SK-N-SH treated with all-trans-retinoic acid at 6 μM for 48 hours (cell line): ENCODE measurements around the gene BPIFB4.

Experiments
- ATAC-seq: fragments of 200-7000 bp; cut with Tn5 transposase; 3 replicates; pipeline ENCODE4 v1.9.1; 2020; ENCODE audit warnings: mild to moderate bottlenecking, moderate library complexity
- ARNTL ChIP-seq: fragments of 450-650 bp; formaldehyde crosslinking; IDR thresholded peaks from 2 replicates; pipeline ENCODE4 v1.5.0; 2020; ENCODE audit warnings: low read depth, mild to moderate bottlenecking, moderate library complexity, borderline replicate concordance
- BACH2 ChIP-seq: fragments of 250-450 bp; sonication (Bioruptor Pico); IDR thresholded peaks from 2 replicates; pipeline ENCODE4 v1.9.0; 2021; ENCODE audit warnings: mild to moderate bottlenecking, borderline replicate concordance
- GLIS3 ChIP-seq: fragments of 250-450 bp; sonication (Bioruptor Pico); IDR thresholded peaks from 2 replicates; pipeline ENCODE4 v1.5.0; 2020; ENCODE audit warnings: mild to moderate bottlenecking, moderate library complexity
- ISL1 ChIP-seq: fragments of 250-450 bp; sonication (Bioruptor Pico); IDR thresholded peaks from 2 replicates; pipeline ENCODE4 v2.1.2; 2022; ENCODE audit warnings: mild to moderate bottlenecking, moderate library complexity
- OSR1 ChIP-seq: fragments of 250-450 bp; sonication (Bioruptor Pico); IDR thresholded peaks from 2 replicates; pipeline ENCODE4 v1.8.0; 2022; ENCODE audit warnings: moderate library complexity, mild to moderate bottlenecking, inconsistent platforms
- PPARA ChIP-seq: fragments of 250-450 bp; sonication (Bioruptor Pico); IDR thresholded peaks from 2 replicates; pipeline ENCODE4 v1.5.0; 2020; ENCODE audit warnings: mild to moderate bottlenecking, borderline replicate concordance
- RARB ChIP-seq: fragments of 250-450 bp; sonication (Bioruptor Pico); IDR thresholded peaks from 2 replicates; pipeline ENCODE4 v1.8.0; 2021; ENCODE audit warnings: mild to moderate bottlenecking, moderate library complexity
- SNAI2 ChIP-seq: fragments of 250-450 bp; sonication (Bioruptor Pico); IDR thresholded peaks from 2 replicates; pipeline ENCODE4 v1.5.0; 2020; ENCODE audit warnings: mild to moderate bottlenecking, moderate library complexity
- TCF4 ChIP-seq: fragments of 250-450 bp; sonication (Bioruptor Pico); IDR thresholded peaks from 2 replicates; pipeline ENCODE4 v1.8.0; 2021; ENCODE audit warnings: mild to moderate bottlenecking, moderate library complexity, borderline replicate concordance
- TOX ChIP-seq: fragments of 250-450 bp; sonication (Bioruptor Pico); IDR thresholded peaks from 2 replicates; pipeline ENCODE4 v1.8.0; 2021; ENCODE audit warnings: mild to moderate bottlenecking, moderate library complexity, borderline replicate concordance
- TSHZ2 ChIP-seq: fragments of 250-450 bp; sonication (Bioruptor Pico); IDR thresholded peaks from 2 replicates; pipeline ENCODE4 v1.5.0; 2020; ENCODE audit warnings: mild to moderate bottlenecking, moderate library complexity
- ZC3H10 ChIP-seq: fragments of 250-450 bp; sonication (Bioruptor Pico); IDR thresholded peaks from 2 replicates; pipeline ENCODE4 v1.5.1; 2021; ENCODE audit warnings: mild to moderate bottlenecking, moderate library complexity
- ZFP3 ChIP-seq: fragments of 250-450 bp; sonication (Bioruptor Pico); IDR thresholded peaks from 2 replicates; pipeline ENCODE4 v1.5.0; 2020; ENCODE audit warnings: mild to moderate bottlenecking, moderate library complexity
- ZFP30 ChIP-seq: fragments of 450-650 bp; formaldehyde crosslinking; IDR thresholded peaks from 2 replicates; pipeline ENCODE4 v1.5.0; 2022; ENCODE audit warnings: mild to moderate bottlenecking, moderate library complexity
- ZNF565 ChIP-seq: fragments of 450-650 bp; formaldehyde crosslinking; conservative IDR thresholded peaks from 2 replicates; pipeline ENCODE4 v1.5.0; 2020; ENCODE audit warnings: low read depth, mild to moderate bottlenecking, moderate library complexity
- ZNF70 ChIP-seq: fragments of 450-650 bp; formaldehyde crosslinking; IDR thresholded peaks from 2 replicates; pipeline ENCODE4 v1.5.0; 2020; ENCODE audit warnings: mild to moderate bottlenecking, moderate library complexity
- ZNF8 ChIP-seq: fragments of 450-650 bp; formaldehyde crosslinking; IDR thresholded peaks from 2 replicates; pipeline ENCODE4 v1.5.0; 2020; ENCODE audit warnings: mild to moderate bottlenecking, moderate library complexity
- TF ChIP-seq, protein P1 (sequence below): fragments of 250-450 bp; sonication (Bioruptor Pico); IDR thresholded peaks from 2 replicates; pipeline ENCODE4 v1.8.0; 2020; ENCODE audit warnings: mild to moderate bottlenecking, moderate library complexity, borderline replicate concordance
- TF ChIP-seq, protein P2 (sequence below): fragments of 250-450 bp; sonication (Bioruptor Pico); IDR thresholded peaks from 2 replicates; pipeline ENCODE4 v1.5.1; 2021; ENCODE audit warnings: mild to moderate bottlenecking, moderate library complexity
- TF ChIP-seq, protein P3 (sequence below): fragments of 250-450 bp; sonication (Bioruptor Pico); IDR thresholded peaks from 2 replicates; pipeline ENCODE4 v1.8.0; 2021; ENCODE audit warnings: low read depth, mild to moderate bottlenecking, moderate library complexity, borderline replicate concordance
- TF ChIP-seq, protein P4 (sequence below): fragments of 250-450 bp; sonication (Bioruptor Pico); IDR thresholded peaks from 2 replicates; pipeline ENCODE4 v1.5.1; 2020; ENCODE audit warnings: low read depth, mild to moderate bottlenecking, moderate library complexity

The BPIFB4 gene

DNA sequence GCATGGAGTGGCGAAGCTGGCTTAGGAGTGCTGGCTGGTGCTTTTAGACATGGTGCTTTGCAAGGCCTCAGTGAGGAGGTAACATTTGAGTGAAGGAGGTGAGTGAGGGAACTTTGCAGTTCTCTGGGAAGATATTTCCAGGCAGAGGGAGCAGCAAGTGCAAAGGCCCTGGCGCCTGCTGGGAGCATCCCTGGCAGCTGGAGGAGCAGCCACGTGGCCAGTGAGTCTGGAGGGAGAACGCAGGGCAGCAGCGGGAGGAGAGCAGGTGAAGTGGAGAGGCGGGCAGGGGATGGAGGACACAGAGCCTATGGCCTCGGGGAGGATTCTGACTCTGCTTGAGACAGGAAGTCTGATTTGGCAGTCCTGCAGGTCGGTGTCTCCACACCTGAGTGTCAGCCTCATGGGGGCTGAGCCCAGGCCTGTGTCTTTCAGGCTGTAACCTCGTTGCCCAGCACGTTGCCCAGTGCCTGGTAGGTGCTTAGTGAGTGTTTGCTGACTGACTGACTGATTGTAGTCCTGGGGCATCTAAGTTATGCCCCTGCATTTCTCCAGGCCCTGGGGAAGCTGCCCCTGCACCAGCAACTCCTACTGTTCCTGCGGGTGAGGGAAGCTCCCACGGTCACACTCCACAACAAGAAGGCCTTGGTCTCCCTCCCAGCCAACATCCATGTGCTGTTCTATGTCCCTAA is 11.0 kb upstream of the BPIFB4 start:
- no peak for TF ChIP-seq ISL1
- TF ChIP-seq BACH2 (CRISPR knock-in tag), result no peak
- no peak for TF ChIP-seq ZFP3 (CRISPR knock-in tag)
- TF ChIP-seq ZNF565, result no peak
- TF ChIP-seq ARNTL (CRISPR knock-in tag), result no peak
- no peak for TF ChIP-seq GLIS3 (CRISPR knock-in tag)
- TF ChIP-seq, protein P1, sequence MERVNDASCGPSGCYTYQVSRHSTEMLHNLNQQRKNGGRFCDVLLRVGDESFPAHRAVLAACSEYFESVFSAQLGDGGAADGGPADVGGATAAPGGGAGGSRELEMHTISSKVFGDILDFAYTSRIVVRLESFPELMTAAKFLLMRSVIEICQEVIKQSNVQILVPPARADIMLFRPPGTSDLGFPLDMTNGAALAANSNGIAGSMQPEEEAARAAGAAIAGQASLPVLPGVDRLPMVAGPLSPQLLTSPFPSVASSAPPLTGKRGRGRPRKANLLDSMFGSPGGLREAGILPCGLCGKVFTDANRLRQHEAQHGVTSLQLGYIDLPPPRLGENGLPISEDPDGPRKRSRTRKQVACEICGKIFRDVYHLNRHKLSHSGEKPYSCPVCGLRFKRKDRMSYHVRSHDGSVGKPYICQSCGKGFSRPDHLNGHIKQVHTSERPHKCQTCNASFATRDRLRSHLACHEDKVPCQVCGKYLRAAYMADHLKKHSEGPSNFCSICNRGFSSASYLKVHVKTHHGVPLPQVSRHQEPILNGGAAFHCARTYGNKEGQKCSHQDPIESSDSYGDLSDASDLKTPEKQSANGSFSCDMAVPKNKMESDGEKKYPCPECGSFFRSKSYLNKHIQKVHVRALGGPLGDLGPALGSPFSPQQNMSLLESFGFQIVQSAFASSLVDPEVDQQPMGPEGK (CRISPR knock-in tag), result no peak
- TF ChIP-seq RARB (CRISPR knock-in tag), result no peak
- no peak for TF ChIP-seq TOX (CRISPR knock-in tag)
- TF ChIP-seq ZNF70, result no peak
- TF ChIP-seq, protein P2, sequence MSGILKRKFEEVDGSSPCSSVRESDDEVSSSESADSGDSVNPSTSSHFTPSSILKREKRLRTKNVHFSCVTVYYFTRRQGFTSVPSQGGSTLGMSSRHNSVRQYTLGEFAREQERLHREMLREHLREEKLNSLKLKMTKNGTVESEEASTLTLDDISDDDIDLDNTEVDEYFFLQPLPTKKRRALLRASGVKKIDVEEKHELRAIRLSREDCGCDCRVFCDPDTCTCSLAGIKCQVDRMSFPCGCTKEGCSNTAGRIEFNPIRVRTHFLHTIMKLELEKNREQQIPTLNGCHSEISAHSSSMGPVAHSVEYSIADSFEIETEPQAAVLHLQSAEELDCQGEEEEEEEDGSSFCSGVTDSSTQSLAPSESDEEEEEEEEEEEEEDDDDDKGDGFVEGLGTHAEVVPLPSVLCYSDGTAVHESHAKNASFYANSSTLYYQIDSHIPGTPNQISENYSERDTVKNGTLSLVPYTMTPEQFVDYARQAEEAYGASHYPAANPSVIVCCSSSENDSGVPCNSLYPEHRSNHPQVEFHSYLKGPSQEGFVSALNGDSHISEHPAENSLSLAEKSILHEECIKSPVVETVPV (CRISPR knock-in tag), result no peak
- TF ChIP-seq PPARA (CRISPR knock-in tag), result no peak
- no peak for TF ChIP-seq TCF4 (CRISPR knock-in tag)
- TF ChIP-seq, protein P3, sequence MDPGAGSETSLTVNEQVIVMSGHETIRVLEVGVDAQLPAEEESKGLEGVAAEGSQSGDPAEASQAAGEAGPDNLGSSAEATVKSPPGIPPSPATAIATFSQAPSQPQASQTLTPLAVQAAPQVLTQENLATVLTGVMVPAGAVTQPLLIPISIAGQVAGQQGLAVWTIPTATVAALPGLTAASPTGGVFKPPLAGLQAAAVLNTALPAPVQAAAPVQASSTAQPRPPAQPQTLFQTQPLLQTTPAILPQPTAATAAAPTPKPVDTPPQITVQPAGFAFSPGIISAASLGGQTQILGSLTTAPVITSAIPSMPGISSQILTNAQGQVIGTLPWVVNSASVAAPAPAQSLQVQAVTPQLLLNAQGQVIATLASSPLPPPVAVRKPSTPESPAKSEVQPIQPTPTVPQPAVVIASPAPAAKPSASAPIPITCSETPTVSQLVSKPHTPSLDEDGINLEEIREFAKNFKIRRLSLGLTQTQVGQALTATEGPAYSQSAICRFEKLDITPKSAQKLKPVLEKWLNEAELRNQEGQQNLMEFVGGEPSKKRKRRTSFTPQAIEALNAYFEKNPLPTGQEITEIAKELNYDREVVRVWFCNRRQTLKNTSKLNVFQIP (CRISPR knock-in tag), result no peak
- no peak for TF ChIP-seq ZFP30
- TF ChIP-seq OSR1, result no peak
- no peak for TF ChIP-seq ZC3H10 (CRISPR knock-in tag)
- TF ChIP-seq, protein P4, sequence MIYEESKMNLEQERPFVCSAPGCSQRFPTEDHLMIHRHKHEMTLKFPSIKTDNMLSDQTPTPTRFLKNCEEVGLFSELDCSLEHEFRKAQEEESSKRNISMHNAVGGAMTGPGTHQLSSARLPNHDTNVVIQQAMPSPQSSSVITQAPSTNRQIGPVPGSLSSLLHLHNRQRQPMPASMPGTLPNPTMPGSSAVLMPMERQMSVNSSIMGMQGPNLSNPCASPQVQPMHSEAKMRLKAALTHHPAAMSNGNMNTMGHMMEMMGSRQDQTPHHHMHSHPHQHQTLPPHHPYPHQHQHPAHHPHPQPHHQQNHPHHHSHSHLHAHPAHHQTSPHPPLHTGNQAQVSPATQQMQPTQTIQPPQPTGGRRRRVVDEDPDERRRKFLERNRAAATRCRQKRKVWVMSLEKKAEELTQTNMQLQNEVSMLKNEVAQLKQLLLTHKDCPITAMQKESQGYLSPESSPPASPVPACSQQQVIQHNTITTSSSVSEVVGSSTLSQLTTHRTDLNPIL (CRISPR knock-in tag), result no peak
- ATAC-seq, result no peak

DNA sequence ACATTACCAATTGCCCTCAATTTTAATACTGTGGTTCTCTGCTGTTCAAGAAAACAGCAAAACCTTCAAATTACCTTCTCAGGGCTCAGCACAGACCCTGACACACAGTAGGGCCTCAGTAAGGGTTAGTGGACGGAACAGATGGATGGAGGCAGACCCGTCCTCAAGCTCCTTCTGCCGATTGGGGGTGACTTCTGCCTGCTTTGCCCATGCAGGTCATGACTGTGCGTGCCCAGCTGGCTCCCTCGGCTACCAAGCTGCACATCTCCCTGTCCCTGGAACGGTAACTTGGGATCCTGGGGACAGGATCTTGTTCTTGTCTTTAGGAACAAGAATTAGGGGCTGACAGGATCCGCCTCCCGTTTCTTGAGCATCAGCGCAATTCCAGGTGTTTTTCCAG is 9.8 kb upstream of the BPIFB4 start:
- ATAC-seq, result no peak
- TF ChIP-seq RARB (CRISPR knock-in tag), result no peak
- no peak for TF ChIP-seq ZFP30
- no peak for TF ChIP-seq ISL1
- TF ChIP-seq, protein P3 (CRISPR knock-in tag), result no peak
- TF ChIP-seq GLIS3 (CRISPR knock-in tag), result no peak
- TF ChIP-seq TSHZ2 (CRISPR knock-in tag), result no peak
- TF ChIP-seq, protein P4 (CRISPR knock-in tag), result no peak
- TF ChIP-seq, protein P1 (CRISPR knock-in tag), result no peak
- no peak for TF ChIP-seq PPARA (CRISPR knock-in tag)
- no peak for TF ChIP-seq SNAI2 (CRISPR knock-in tag)
- no peak for TF ChIP-seq ZNF8
